GM12891 (cell line): ENCODE measurements around the gene CFAP73.
"Not testable (repeated sequence)": the region's sequence is repeated elsewhere in the genome, so short reads cannot be mapped to it uniquely, and the experiment has no call there.

Experiments used
- POLR2A ChIP-seq: IDR thresholded peaks from 2 replicates; pipeline ENCODE4 v1.6.1; 2011; ENCODE audit warnings: low read depth, low read length, control low read depth
- POLR2AphosphoS5 ChIP-seq: IDR thresholded peaks from 2 replicates; pipeline ENCODE4 v1.6.1; 2011; ENCODE audit warnings: low read depth, low read length, control low read depth
- POU2F2 ChIP-seq: IDR thresholded peaks from 2 replicates; pipeline ENCODE4 v1.6.1; 2011; ENCODE audit warnings: low read depth, mild to moderate bottlenecking, control low read depth, low read length, moderate library complexity
- SPI1 ChIP-seq: IDR thresholded peaks from 2 replicates; pipeline ENCODE4 v1.6.1; 2011; ENCODE audit warnings: low read depth, low read length, control low read depth
- TAF1 ChIP-seq: IDR thresholded peaks from 2 replicates; pipeline ENCODE4 v1.6.1; 2011; ENCODE audit warnings: low read depth, low read length, control low read depth

- TF ChIP-seq POLR2A, POLR2AphosphoS5, TAF1, POU2F2, SPI1: not testable (repeated sequence)
Measured at GRCh38 chr12:113141716-113142115, 7.8 kb upstream of the CFAP73 start.
